Endodermal cell (in vitro differentiated cells): ENCODE measurements around the gene DPYSL3. TPM values are rescaled to one million over a fixed set of nuclear protein-coding genes. Genes with fewer than 3 reads are reported as not detected.
A peak's percentile ranks its signal among the peaks of the same experiment; 100 is the strongest.

Experiments
- DNase-seq: peaks from one replicate; pipeline ENCODE4 v3.0.0-alpha.2; 2017
- H3K27ac ChIP-seq: 2 replicates; pipeline ENCODE4 v1.5.1; 2013; ENCODE audit warnings: mild to moderate bottlenecking, low read depth, low read length, moderate library complexity
- H3K27me3 ChIP-seq: 2 replicates; pipeline ENCODE4 v1.6.1; 2013; ENCODE audit warnings: mild to moderate bottlenecking, low read length, moderate library complexity; ENCODE audit not compliant: insufficient read depth, control insufficient read depth, poor library complexity, severe bottlenecking
- H3K36me3 ChIP-seq: 2 replicates; pipeline ENCODE4 v1.7.0; 2013; ENCODE audit warnings: mild to moderate bottlenecking, low read length, moderate library complexity; ENCODE audit not compliant: control insufficient read depth, insufficient read depth
- H3K4me1 ChIP-seq: one replicate; pipeline ENCODE4 v1.7.0; 2013; ENCODE audit warnings: low read length; ENCODE audit not compliant: control insufficient read depth, insufficient read depth
- H3K4me3 ChIP-seq: 2 replicates; pipeline ENCODE4 v1.5.1; 2013; ENCODE audit warnings: mild to moderate bottlenecking, low read length, moderate library complexity
- H3K9ac ChIP-seq: 2 replicates; pipeline ENCODE4 v1.6.1; 2013; ENCODE audit warnings: mild to moderate bottlenecking, low read length, moderate library complexity; ENCODE audit not compliant: poor library complexity, severe bottlenecking; ENCODE audit errors: extremely low read depth
- H3K9me3 ChIP-seq: 2 replicates; pipeline ENCODE4 v1.6.1; 2013; ENCODE audit warnings: mild to moderate bottlenecking, low read length, moderate library complexity; ENCODE audit not compliant: control insufficient read depth
- H3K27ac Mint-ChIP-seq: 2 replicates; pipeline ENCODE4 v1.8.0; 2020; ENCODE audit warnings: mixed read lengths
- H3K27me3 Mint-ChIP-seq: 2 replicates; pipeline ENCODE4 v1.8.0; 2021; ENCODE audit warnings: mild to moderate bottlenecking, mixed read lengths; ENCODE audit not compliant: insufficient read depth
- H3K36me3 Mint-ChIP-seq: 2 replicates; pipeline ENCODE4 v1.8.0; 2020; ENCODE audit warnings: low read depth, mixed read lengths
- H3K4me1 Mint-ChIP-seq: 2 replicates; pipeline ENCODE4 v1.8.0; 2020; ENCODE audit warnings: mixed read lengths
- H3K4me3 Mint-ChIP-seq: 2 replicates; pipeline ENCODE4 v1.8.0; 2020; ENCODE audit warnings: mild to moderate bottlenecking, moderate library complexity, mixed read lengths
- H3K9me3 Mint-ChIP-seq: 2 replicates; pipeline ENCODE4 v1.8.0; 2020; ENCODE audit warnings: mild to moderate bottlenecking, mixed read lengths
- CTCF ChIP-seq: fragments of 200-600 bp; sonication (generic); conservative IDR thresholded peaks from 2 replicates; pipeline ENCODE4 v1.5.0; 2021; ENCODE audit warnings: antibody characterized with exemption, mild to moderate bottlenecking
- WGBS, 2 experiments: methylation state at CpG; one replicate each; pipeline versions ENCODE4 v1.1.5 to v1.1.7; 2013; ENCODE audit warnings: missing lambda C conversion rate in 2 of 2, mixed read lengths in 1 of 2; ENCODE audit not compliant: insufficient coverage in 1 of 2, insufficient read length in 1 of 2; 5-methylcytosine and 5-hydroxymethylcytosine counted together
- total RNA-seq, 2 donors: library from RNA; stranded (reverse); fragmentation: NEBNext Ultra II Directional in 1 of 2; extraction: Animal tissue kit (Norgen Biotek cat#: 25700) in 1 of 2; gene quantifications; 2 replicates in 1 of 2; 3 replicates in 1 of 2; pipeline ENCODE4 v1.2.1, GENCODE V29; 2021

The DPYSL3 gene
- total RNA-seq, 2 donors from 2014 or later, result 76.3 to 98.6 TPM

- H3K27ac ChIP-seq, result peak overlapping the region; percentile 2
- H3K9ac ChIP-seq, result no peak overlapping the region
- H3K4me3 ChIP-seq, result peak overlapping the region; percentile 90
Measured at GRCh38 chr5:147451193-147451592, 58.7 kb downstream of the DPYSL3 start.

DNA sequence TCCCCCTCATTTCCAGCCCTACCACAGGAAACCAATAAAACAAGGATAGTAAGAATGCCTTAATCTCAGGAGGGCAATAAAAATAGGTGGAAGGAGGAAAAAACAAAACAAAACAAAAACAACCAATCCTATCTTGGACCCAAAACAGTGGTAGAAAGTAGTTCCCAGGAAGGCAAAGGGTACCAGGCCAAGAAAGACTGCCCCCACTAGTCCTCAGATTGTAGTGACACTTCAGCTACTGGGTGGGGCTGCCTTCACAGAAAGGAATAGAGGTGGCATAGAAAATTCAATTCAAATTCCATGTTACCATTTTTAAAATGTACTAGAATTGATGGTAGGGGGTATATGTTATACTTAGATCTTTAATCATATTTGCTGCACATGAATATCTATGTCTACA, 59.3 kb downstream of the DPYSL3 start:
- peak; percentile 69 for TF ChIP-seq CTCF
- Mint-ChIP-seq H3K27me3 (peaks cover 3% of the 10 kb centered on the region), H3K4me1 (peaks cover 39% of the 10 kb centered on the region), H3K27ac (no peak overlapping the region), H3K9me3 (no peaks in the 10 kb centered on the region), H3K4me3 (no peak overlapping the region), H3K36me3 (peaks cover 4% of the 10 kb centered on the region)
- peaks cover 3% of the 10 kb centered on the region for H3K4me1 ChIP-seq
- H3K9me3 ChIP-seq, result no peaks in the 10 kb centered on the region
- peaks cover 3% of the 10 kb centered on the region for H3K27me3 ChIP-seq
- DNase-seq, result no peak
- H3K36me3 ChIP-seq, result no peaks in the 10 kb centered on the region
- H3K27ac ChIP-seq, result no peak overlapping the region
- no peak overlapping the region for H3K9ac ChIP-seq
- H3K4me3 ChIP-seq, result peak overlapping the region; percentile 14

More at GRCh38 chr5:147451193-147451592, 58.7 kb downstream of the DPYSL3 start:
- TF ChIP-seq CTCF, result no peak
- Histone ChIP-seq H3K36me3 (no peaks in the 10 kb centered on the region), H3K9me3 (no peaks in the 10 kb centered on the region), H3K4me1 (peaks cover 3% of the 10 kb centered on the region), H3K27me3 (peaks cover 3% of the 10 kb centered on the region)
- Mint-ChIP-seq H3K4me3 (peak overlapping the region; percentile 86), H3K27ac (no peak overlapping the region), H3K9me3 (no peaks in the 10 kb centered on the region), H3K36me3 (peaks cover 4% of the 10 kb centered on the region), H3K4me1 (peaks cover 42% of the 10 kb centered on the region), H3K27me3 (peaks cover 3% of the 10 kb centered on the region)
- WGBS, 2 experiments, result 54 to 64% methylated on average over 2 to 3 of the region's 3 CpGs
- no peak for DNase-seq

- peaks cover 3% of the 10 kb centered on the region for H3K27me3 ChIP-seq
- Mint-ChIP-seq H3K9me3 (no peaks in the 10 kb centered on the region), H3K27me3 (peaks cover 3% of the 10 kb centered on the region), H3K36me3 (peaks cover 5% of the 10 kb centered on the region), H3K27ac (no peak overlapping the region), H3K4me1 (peaks cover 26% of the 10 kb centered on the region), H3K4me3 (no peak overlapping the region)
- H3K9me3 ChIP-seq, result no peaks in the 10 kb centered on the region
- H3K27ac ChIP-seq, result no peak overlapping the region
- no peak overlapping the region for H3K4me3 ChIP-seq
- H3K36me3 ChIP-seq, result no peaks in the 10 kb centered on the region
- no peak for TF ChIP-seq CTCF
- no peak overlapping the region for H3K9ac ChIP-seq
- WGBS, 2 experiments, result 86 to 89% methylated on average over 1 of the region's 1 CpG
- DNase-seq, result no peak
- no peaks in the 10 kb centered on the region for H3K4me1 ChIP-seq
Measured at GRCh38 chr5:147448766-147449165, 61.1 kb downstream of the DPYSL3 start.
